HS-27A (cell line): ENCODE results near the gene CFAP161.

ENCODE experiments used
- DNase-seq: peaks from one replicate; pipeline ENCODE4 v3.0.0-alpha.2; 2012; ENCODE audit warnings: low read depth, missing footprints

Gene CFAP161

GRCh38 chr15:81133782-81134461, at the start of gene CFAP161:
Gene CFAP161, plus strand, starts transcription at chr15:81134270. Its CDS starts 60 bp downstream, at chr15:81134330.
- DNase-seq: peak; percentile 45

GRCh38 chr15:81084716-81085115, 49.4 kb upstream of the CFAP161 start:
- DNase-seq: no peak

- no peak for DNase-seq
These were observed 48.9 kb upstream of the CFAP161 start for GRCh38 chr15:81085213-81085612.

GRCh38 chr15:81085898-81086297, 48.2 kb upstream of the CFAP161 start:
- no peak for DNase-seq

- no peak for DNase-seq
These were observed 47.0 kb upstream of the CFAP161 start for GRCh38 chr15:81087066-81087465.

GRCh38 chr15:81087694-81088093, 46.4 kb upstream of the CFAP161 start:
- DNase-seq: no peak

- DNase-seq: no peak
These were observed 45.5 kb upstream of the CFAP161 start for GRCh38 chr15:81088470-81089013.

GRCh38 chr15:81091889-81092558, 42.0 kb upstream of the CFAP161 start:
- DNase-seq: peak; percentile 47

GRCh38 chr15:81092559-81092902, 41.5 kb upstream of the CFAP161 start:
- no peak for DNase-seq

- no peak for DNase-seq
These were observed 40.1 kb upstream of the CFAP161 start for GRCh38 chr15:81093961-81094360.

- no peak for DNase-seq
These were observed 38.2 kb upstream of the CFAP161 start for GRCh38 chr15:81095690-81096365.

- DNase-seq: no peak
These were observed 37.7 kb upstream of the CFAP161 start for GRCh38 chr15:81096398-81096797.

GRCh38 chr15:81097116-81097889, 36.8 kb upstream of the CFAP161 start:
- no peak for DNase-seq

- DNase-seq: no peak
These were observed 36.2 kb upstream of the CFAP161 start for GRCh38 chr15:81097890-81098280.

- no peak for DNase-seq
These were observed 35.7 kb upstream of the CFAP161 start for GRCh38 chr15:81098349-81098748.

- no peak for DNase-seq
These were observed 35.0 kb upstream of the CFAP161 start for GRCh38 chr15:81098861-81099651.

- no peak for DNase-seq
These were observed 31.9 kb upstream of the CFAP161 start for GRCh38 chr15:81101894-81102815.

- no peak for DNase-seq
These were observed 30.2 kb upstream of the CFAP161 start for GRCh38 chr15:81103857-81104256.

- DNase-seq: no peak
These were observed 28.5 kb upstream of the CFAP161 start for GRCh38 chr15:81105545-81105944.

- DNase-seq: peak; percentile 79
These were observed 27.5 kb upstream of the CFAP161 start for GRCh38 chr15:81106560-81106959.
